Thyroid gland (tissue), 4 donors: ENCODE measurements around the gene GNG14.

Experiments
- POLR2A ChIP-seq, 2 donors: fragments of 450-650 bp; IDR thresholded peaks; one replicate each; pipeline ENCODE4 v1.6.1; 2017; ENCODE audit warnings: antibody characterized with exemption in 2 of 2, mild to moderate bottlenecking in 2 of 2, moderate library complexity in 1 of 2
- TF ChIP-seq, protein P1 (sequence below), 6 experiments: fragments of 200-600 bp in 3 of 6; fragments of 450-650 bp in 3 of 6; sonication (generic) in 3 of 6; IDR thresholded peaks; one replicate each; pipeline ENCODE4 v1.5.1; 2016 to 2019; ENCODE audit warnings: antibody characterized with exemption in 6 of 6, mild to moderate bottlenecking in 2 of 6, inconsistent platforms in 1 of 6, moderate library complexity in 1 of 6

GRCh38 chr19:12646551-12646950, 41.2 kb upstream of the GNG14 start:
- TF ChIP-seq, protein P1, sequence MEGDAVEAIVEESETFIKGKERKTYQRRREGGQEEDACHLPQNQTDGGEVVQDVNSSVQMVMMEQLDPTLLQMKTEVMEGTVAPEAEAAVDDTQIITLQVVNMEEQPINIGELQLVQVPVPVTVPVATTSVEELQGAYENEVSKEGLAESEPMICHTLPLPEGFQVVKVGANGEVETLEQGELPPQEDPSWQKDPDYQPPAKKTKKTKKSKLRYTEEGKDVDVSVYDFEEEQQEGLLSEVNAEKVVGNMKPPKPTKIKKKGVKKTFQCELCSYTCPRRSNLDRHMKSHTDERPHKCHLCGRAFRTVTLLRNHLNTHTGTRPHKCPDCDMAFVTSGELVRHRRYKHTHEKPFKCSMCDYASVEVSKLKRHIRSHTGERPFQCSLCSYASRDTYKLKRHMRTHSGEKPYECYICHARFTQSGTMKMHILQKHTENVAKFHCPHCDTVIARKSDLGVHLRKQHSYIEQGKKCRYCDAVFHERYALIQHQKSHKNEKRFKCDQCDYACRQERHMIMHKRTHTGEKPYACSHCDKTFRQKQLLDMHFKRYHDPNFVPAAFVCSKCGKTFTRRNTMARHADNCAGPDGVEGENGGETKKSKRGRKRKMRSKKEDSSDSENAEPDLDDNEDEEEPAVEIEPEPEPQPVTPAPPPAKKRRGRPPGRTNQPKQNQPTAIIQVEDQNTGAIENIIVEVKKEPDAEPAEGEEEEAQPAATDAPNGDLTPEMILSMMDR (IDR thresholded peaks at IDR 0.05) = no peak
- TF ChIP-seq POLR2A (IDR thresholded peaks at IDR 0.05) = no peak
